WI38 (cell line): ENCODE measurements around the gene CCDC106.

Experiments used
- H3K4me3 ChIP-seq: 2 replicates; pipeline ENCODE4 v1.5.1; 2011; ENCODE audit warnings: low read depth, mild to moderate bottlenecking, control low read depth, low read length
- TF ChIP-seq, protein P1 (sequence below): IDR thresholded peaks from 2 replicates; pipeline ENCODE4 v1.5.1; 2012; ENCODE audit warnings: low read depth, mild to moderate bottlenecking, control low read depth, low read length

The CCDC106 gene

DNA sequence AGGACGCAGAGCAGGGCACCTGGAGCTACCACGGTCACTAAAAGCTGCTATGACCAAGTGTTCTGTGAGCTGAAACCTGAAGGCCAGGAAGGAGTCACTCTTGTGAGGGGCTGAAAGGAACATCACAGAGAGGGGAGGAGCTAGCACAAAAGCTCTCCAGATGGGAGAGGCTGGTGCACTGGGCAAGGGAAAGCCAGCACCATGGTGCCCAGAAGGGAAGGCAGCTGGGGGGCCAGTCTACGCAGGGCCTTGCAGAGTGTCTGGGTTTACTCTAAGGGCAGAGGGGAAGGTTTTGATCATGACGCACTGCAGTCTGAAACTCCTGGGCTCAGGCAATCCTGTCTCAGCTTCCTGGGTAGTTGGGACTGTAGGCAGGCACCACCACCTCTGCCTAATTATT, 11.3 kb upstream of the CCDC106 start:
- no peak overlapping the region for H3K4me3 ChIP-seq
- TF ChIP-seq, protein P1, sequence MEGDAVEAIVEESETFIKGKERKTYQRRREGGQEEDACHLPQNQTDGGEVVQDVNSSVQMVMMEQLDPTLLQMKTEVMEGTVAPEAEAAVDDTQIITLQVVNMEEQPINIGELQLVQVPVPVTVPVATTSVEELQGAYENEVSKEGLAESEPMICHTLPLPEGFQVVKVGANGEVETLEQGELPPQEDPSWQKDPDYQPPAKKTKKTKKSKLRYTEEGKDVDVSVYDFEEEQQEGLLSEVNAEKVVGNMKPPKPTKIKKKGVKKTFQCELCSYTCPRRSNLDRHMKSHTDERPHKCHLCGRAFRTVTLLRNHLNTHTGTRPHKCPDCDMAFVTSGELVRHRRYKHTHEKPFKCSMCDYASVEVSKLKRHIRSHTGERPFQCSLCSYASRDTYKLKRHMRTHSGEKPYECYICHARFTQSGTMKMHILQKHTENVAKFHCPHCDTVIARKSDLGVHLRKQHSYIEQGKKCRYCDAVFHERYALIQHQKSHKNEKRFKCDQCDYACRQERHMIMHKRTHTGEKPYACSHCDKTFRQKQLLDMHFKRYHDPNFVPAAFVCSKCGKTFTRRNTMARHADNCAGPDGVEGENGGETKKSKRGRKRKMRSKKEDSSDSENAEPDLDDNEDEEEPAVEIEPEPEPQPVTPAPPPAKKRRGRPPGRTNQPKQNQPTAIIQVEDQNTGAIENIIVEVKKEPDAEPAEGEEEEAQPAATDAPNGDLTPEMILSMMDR, result no peak

DNA sequence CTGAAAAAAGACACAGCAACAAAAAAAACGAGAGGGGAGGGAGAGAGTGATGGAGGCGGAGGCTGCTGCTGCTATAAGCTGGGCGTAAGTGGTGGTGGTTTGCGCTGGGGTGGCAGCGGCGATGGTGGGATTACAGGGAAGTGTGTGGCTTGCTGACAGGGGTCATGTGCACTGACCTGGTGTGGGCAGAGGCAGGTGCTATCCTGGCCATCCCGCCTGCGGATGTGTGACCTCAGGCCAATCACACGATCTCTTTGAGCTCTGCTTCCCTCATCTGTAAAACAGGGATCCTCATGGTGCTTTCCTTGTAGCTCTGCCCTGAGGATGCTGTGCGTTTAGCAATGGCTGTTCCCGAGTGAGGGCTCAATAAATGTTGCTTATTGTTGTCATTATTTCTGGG, 10.5 kb upstream of the CCDC106 start:
- TF ChIP-seq, protein P1, result no peak
- no peak overlapping the region for H3K4me3 ChIP-seq

DNA sequence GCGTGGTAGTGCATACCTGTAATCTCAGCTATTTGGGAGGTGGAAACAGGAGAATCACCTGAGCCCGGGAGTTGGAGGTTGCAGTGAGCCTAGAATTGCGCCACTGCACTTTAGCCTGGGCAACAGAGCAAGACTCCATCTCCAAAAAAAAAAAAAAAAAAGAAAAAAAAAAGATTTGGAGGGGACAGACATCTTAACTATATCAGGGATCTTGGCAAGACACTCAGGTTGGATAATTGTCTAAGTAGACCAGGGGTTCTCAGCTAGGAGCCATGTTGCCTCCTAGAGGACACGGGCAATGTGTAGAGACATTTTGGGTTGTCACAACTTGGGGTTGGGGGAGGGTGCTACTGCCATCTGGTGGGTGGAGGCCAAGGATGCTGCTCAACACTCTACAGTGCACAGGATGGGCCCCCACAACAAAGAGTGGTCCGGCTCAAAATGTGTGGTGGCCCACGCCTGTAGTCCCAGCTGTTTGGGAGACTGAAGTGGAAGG, 9.1 kb upstream of the CCDC106 start:
- TF ChIP-seq, protein P1, result peak; percentile 44
- no peak overlapping the region for H3K4me3 ChIP-seq

DNA sequence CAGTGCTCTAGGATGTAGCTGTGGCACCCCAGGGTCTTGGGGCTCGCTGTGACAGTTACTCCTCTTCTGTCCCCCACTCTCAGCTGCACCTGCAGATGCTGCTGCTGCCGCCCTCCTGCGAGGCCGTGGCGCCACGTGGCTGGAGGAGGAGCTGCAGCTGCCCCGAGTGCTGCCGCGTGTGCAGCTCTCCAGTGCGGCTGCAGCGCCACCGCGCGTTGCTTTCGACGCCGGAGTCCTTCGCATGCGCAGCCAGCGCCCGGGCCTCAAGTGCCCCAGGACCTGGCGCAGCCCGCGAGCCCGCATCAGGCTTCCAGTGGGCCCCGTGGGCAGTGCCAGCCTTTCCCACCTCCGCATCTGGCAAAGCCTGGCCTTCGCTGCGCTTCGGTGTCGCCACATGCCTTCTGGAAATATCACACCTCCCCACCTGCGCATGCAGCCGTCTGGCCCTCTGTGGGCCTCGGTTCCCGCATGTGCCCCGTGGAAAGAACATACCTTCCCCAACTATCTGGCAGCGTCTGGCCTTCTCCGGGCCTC, 7.9 kb upstream of the CCDC106 start:
- TF ChIP-seq, protein P1, result no peak
- peak overlapping the region; percentile 83 for H3K4me3 ChIP-seq

DNA sequence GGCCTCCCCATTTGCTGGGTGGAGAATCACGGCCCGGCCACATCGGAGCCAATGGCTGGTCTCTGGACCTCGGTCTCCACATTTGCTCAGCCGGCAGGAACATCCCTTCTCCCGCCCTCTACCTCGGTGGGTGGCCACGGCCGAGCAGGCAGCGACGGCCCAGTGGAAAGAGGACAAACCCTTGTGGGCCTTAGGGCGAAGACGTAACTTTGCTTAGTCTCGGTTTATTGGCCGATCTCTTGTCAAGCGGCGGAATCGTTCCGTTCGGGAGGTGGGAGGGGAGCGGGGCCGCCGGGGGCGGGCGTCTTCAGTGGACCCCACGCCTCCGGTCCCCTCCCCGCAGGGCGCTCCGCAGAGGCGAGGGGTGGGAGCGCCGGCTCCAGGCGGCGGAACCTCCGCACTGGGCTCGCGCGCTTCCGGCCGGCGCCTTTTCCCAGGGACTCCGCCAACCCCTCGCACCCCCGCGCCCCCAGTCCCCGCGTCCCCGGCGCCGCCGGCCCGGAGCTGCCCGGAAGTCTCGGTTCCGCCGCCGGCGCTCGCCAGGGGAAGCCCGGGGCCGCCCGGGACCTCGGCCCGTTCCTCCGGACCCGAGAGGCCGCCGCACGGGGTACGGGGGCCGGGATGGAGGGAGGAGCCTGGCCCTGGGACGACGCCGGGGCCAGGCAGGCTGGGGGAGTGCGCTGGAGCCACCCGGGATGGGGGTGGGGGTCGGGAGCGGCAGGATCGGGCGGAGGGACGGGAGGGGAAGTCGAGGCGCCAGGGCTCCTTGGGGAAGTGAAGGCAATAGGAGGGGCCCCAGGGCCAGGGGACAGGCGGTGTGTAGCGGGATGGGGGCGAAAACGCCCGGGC, 7.2 kb upstream of the CCDC106 start, which contains the start of gene ZNF580:
Gene ZNF580, plus strand, starts transcription at position 426 of the 849 bp plus-strand sequence. CDS start 1,507 bp downstream, outside the sequence.
- TF ChIP-seq, protein P1, result no peak
- peak within 1 kb of the TSS; percentile 83 for H3K4me3 ChIP-seq

DNA sequence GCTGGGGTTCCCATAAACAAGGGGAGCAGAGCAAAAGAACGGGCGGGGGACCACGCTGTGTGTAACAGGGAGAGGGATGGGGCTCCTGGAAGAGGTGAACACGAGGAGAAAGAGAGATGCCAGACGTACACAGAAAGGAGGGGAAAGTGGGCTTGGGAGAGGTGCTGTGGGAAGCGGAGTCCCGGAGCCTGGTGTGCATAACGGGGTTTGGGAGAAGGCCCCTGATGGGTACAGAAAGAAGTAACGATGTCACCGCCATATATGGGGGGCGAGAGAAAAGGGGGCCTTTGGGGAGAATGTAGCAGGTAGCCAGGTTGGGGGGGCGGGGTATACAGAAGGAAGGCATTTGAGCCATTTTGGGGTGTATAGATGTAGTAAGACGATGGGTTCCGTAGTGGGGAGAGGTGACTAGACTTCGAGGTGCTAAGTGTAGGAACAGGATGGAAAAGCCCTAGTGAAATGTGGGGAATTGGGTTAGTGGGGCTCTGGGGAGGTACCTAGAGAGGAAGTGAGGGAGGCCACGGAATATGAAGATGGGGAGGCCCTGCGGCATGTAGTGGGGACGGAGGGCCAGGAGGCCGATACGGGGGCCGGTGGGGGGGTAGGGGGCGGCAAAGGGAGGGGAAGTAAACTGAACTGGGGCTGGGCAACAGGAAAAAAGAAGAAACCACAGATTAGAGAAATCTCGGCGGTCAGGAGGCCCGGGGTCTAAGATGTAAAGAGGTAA, 6.4 kb upstream of the CCDC106 start:
- TF ChIP-seq, protein P1, result no peak
- peak overlapping the region; percentile 83 for H3K4me3 ChIP-seq
